BLaER1 treated with 17β-estradiol and CSF1 and Interleukin-3, amounts not matched to agents 10 nM and 100 nM (cell line): ENCODE measurements around the gene DNAH3.
"Not testable (repeated sequence)": the region's sequence is repeated elsewhere in the genome, so short reads cannot be mapped to it uniquely, and the experiment has no call there.

Source experiments
- H3K27ac ChIP-seq, 11 experiments: shearing (Covaris generic); formaldehyde crosslinking; 2 replicates each; pipeline ENCODE4 v1.8.1; 2022
- H3K27me3 ChIP-seq, 11 experiments: shearing (Covaris generic); formaldehyde crosslinking; 2 replicates each; pipeline ENCODE4 v1.8.1; 2022
- H3K36me3 ChIP-seq, 11 experiments: shearing (Covaris generic); formaldehyde crosslinking; 2 replicates each; pipeline ENCODE4 v1.8.1; 2022
- H3K4me1 ChIP-seq, 10 experiments: shearing (Covaris generic); formaldehyde crosslinking; 2 replicates each; pipeline ENCODE4 v1.8.1; 2022
- H3K4me2 ChIP-seq, 11 experiments: shearing (Covaris generic); formaldehyde crosslinking; 2 replicates each; pipeline ENCODE4 v1.8.1; 2022
- H3K4me3 ChIP-seq, 10 experiments: shearing (Covaris generic); formaldehyde crosslinking; 2 replicates each; pipeline ENCODE4 v1.8.1; 2022
- H3K9ac ChIP-seq, 11 experiments: shearing (Covaris generic); formaldehyde crosslinking; 2 replicates each; pipeline ENCODE4 v1.8.1; 2022
- H3K9me3 ChIP-seq, 11 experiments: shearing (Covaris generic); formaldehyde crosslinking; replicated peaks in 1 of 11; 2 replicates each; pipeline ENCODE4 v1.8.1; 2022
- H4K20me1 ChIP-seq, 11 experiments: shearing (Covaris generic); formaldehyde crosslinking; 2 replicates each; pipeline ENCODE4 v1.8.1; 2022
- Cebpa-rat ChIP-seq, 11 experiments: shearing (Covaris generic); IDR thresholded peaks; 2 replicates each; pipeline ENCODE4 v1.8.1; 2022

The DNAH3 gene

DNA sequence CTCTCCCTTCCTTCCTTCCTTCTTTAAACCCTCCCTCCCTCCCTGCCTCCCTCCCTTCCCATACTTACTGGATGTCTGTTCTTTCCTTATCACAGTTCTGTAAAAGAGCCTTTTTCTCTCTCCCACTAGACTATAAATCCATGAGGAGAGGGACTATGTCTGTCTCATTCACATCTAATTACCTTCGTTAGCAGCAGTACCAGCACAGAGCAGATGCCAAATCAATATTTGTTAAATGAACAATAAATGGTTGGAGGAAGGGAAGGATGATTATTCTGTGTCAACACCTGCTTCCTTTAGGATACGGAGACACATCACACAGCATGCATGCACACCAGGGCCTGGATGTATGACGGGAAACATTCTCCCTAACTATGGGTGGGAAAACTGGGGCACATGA, 94.2 kb downstream of the DNAH3 start:
- TF ChIP-seq Cebpa-rat (IDR thresholded peaks at IDR 0.05) = no peak
- Histone ChIP-seq H3K9ac (no peak overlapping the region), H3K4me3 (no peak overlapping the region), H3K36me3 (no peaks in the 10 kb centered on the region), H3K4me1 (no peaks in the 10 kb centered on the region), H3K27me3 (no peaks in the 10 kb centered on the region), H4K20me1 (no peaks in the 10 kb centered on the region), H3K9me3 (no peaks in the 10 kb centered on the region), H3K4me2 (no peak overlapping the region), H3K27ac (no peak overlapping the region)

GRCh38 chr16:21055738-21056137, 94.9 kb downstream of the DNAH3 start:
- not testable (repeated sequence) for H3K4me2 ChIP-seq, H3K9me3 ChIP-seq, H3K27me3 ChIP-seq, H3K4me3 ChIP-seq, H3K27ac ChIP-seq, H3K36me3 ChIP-seq, H4K20me1 ChIP-seq, H3K9ac ChIP-seq, H3K4me1 ChIP-seq

- no peak overlapping the region for H3K9ac ChIP-seq
- H3K27me3 ChIP-seq = no peaks in the 10 kb centered on the region
- no peaks in the 10 kb centered on the region for H3K4me1 ChIP-seq
- H3K4me2 ChIP-seq = no peak overlapping the region
- no peaks in the 10 kb centered on the region for H4K20me1 ChIP-seq
- TF ChIP-seq Cebpa-rat (IDR thresholded peaks at IDR 0.05) = no peak
- no peaks in the 10 kb centered on the region for H3K36me3 ChIP-seq
- no peak overlapping the region for H3K4me3 ChIP-seq
- no peak overlapping the region for H3K27ac ChIP-seq
- no peaks in the 10 kb centered on the region for H3K9me3 ChIP-seq
Measured at GRCh38 chr16:21053590-21053989, 97.1 kb downstream of the DNAH3 start.

GRCh38 chr16:21048091-21048912, 102.3 kb downstream of the DNAH3 start:
- H3K27ac ChIP-seq, H3K4me2 ChIP-seq, H4K20me1 ChIP-seq, H3K36me3 ChIP-seq, H3K9ac ChIP-seq, H3K27me3 ChIP-seq, H3K9me3 ChIP-seq, H3K4me1 ChIP-seq, H3K4me3 ChIP-seq: not testable (repeated sequence)

GRCh38 chr16:21038197-21038596, 112.4 kb downstream of the DNAH3 start:
- no peaks in the 10 kb centered on the region for H3K4me1 ChIP-seq
- H3K4me3 ChIP-seq = no peak overlapping the region

DNA sequence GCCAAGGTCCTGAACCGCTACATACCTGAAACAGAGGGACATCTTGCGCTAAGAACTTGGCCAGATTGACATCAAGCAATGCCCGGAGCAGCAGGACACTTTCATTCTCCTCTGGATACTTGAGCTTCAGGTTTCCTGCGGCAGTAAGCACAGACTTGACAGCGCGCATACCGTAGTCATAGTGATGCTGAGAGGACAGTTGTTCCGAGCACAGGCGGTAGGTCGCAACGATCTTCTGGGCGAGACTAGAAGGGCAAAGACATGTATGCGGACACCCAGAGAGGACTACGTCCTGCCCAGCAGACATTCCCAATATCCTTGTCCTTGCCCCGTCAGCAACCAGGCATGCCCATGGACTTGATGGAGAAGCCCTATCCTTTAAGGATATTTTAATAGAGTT, 112.9 kb downstream of the DNAH3 start:
- Histone ChIP-seq H3K4me3 (no peak overlapping the region), H3K27me3 (no peaks in the 10 kb centered on the region), H3K9me3 (0 out of 22 replicates have a peak, but pooled peaks cover 0 to 5% (median 0%) of the 10 kb centered on the region in 11 experiments), H3K4me2 (no peak overlapping the region), H3K4me1 (no peaks in the 10 kb centered on the region), H3K36me3 (no peaks in the 10 kb centered on the region), H3K9ac (no peak overlapping the region), H4K20me1 (no peaks in the 10 kb centered on the region), H3K27ac (no peak overlapping the region)
- TF ChIP-seq Cebpa-rat (IDR thresholded peaks at IDR 0.05) = no peak

More at GRCh38 chr16:21038197-21038596, 112.4 kb downstream of the DNAH3 start:
- Histone ChIP-seq H3K27ac (no peak overlapping the region), H3K4me2 (no peak overlapping the region), H3K27me3 (no peaks in the 10 kb centered on the region), H3K9me3 (0 out of 22 replicates have a peak, but pooled peaks cover 0 to 5% (median 0%) of the 10 kb centered on the region in 11 experiments), H4K20me1 (no peaks in the 10 kb centered on the region), H3K9ac (no peak overlapping the region), H3K36me3 (no peaks in the 10 kb centered on the region)
- TF ChIP-seq Cebpa-rat (IDR thresholded peaks at IDR 0.05) = no peak

GRCh38 chr16:21037168-21037567, 113.5 kb downstream of the DNAH3 start:
- no peak overlapping the region for H3K4me3 ChIP-seq
- no peaks in the 10 kb centered on the region for H3K27me3 ChIP-seq
- no peak overlapping the region for H3K4me2 ChIP-seq
- no peaks in the 10 kb centered on the region for H3K4me1 ChIP-seq
- no peaks in the 10 kb centered on the region for H4K20me1 ChIP-seq
- H3K27ac ChIP-seq = no peak overlapping the region
- H3K9me3 ChIP-seq = 0 out of 22 replicates have a peak, but pooled peaks cover 0 to 3% (median 0%) of the 10 kb centered on the region in 11 experiments
- no peak for TF ChIP-seq Cebpa-rat (IDR thresholded peaks at IDR 0.05)
- no peak overlapping the region for H3K9ac ChIP-seq
- no peaks in the 10 kb centered on the region for H3K36me3 ChIP-seq

DNA sequence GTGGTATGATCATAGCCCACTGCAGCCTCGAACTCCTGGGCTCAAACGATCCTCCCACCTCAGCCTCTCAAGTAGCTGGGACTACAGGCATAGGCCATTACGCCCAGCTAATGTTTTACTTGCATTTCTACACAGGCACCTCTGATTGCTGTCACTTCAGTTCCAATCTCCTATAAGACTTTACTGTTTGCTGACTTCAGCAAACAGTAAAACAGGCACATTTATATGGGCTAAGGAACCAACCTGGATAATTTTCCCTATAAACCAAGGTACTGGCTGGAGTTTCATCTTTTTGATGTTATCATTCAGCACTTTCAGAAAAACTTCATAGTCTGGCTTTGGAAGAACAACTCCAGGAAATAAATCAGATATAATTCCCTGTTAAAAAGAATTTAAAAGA, 114.2 kb downstream of the DNAH3 start:
- Histone ChIP-seq H3K9ac (no peak overlapping the region), H3K4me3 (no peak overlapping the region), H3K4me1 (no peaks in the 10 kb centered on the region), H3K36me3 (no peaks in the 10 kb centered on the region), H4K20me1 (no peaks in the 10 kb centered on the region), H3K4me2 (no peak overlapping the region), H3K27ac (no peak overlapping the region), H3K27me3 (no peaks in the 10 kb centered on the region), H3K9me3 (no peaks in the 10 kb centered on the region)
- TF ChIP-seq Cebpa-rat (IDR thresholded peaks at IDR 0.05) = no peak

DNA sequence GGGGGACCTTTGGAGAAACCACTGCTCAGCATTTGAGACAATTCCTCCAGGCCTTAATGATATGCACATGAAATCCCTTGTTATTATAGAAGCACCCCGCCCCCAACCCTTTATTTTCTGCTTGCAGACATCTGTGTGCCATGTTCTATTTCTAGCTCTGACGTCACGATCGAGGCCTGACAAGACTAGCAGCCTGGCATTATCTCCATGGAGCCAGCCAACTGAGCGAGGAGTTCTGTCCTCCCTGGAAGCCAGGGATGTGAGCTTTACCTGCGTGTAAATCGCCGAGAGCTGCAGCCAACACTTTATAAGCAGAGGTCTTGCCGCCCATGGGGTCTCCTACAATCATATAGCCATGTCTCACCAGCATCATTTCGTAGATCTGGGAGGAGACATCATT, 116.9 kb downstream of the DNAH3 start:
- Histone ChIP-seq H3K27me3 (no peaks in the 10 kb centered on the region), H3K9me3 (no peaks in the 10 kb centered on the region), H3K4me2 (no peak overlapping the region), H3K9ac (no peak overlapping the region), H3K27ac (no peak overlapping the region), H3K4me1 (0 out of 20 replicates have a peak, but pooled peaks cover 0 to 3% (median 0%) of the 10 kb centered on the region in 10 experiments), H3K4me3 (no peak overlapping the region), H3K36me3 (no peaks in the 10 kb centered on the region), H4K20me1 (no peaks in the 10 kb centered on the region)
- no peak for TF ChIP-seq Cebpa-rat (IDR thresholded peaks at IDR 0.05)

GRCh38 chr16:21033264-21033663, 117.4 kb downstream of the DNAH3 start:
- Histone ChIP-seq H3K9me3 (no peaks in the 10 kb centered on the region), H3K36me3 (no peaks in the 10 kb centered on the region), H3K4me1 (0 out of 20 replicates have a peak, but pooled peaks cover 0 to 6% (median 0%) of the 10 kb centered on the region in 10 experiments), H3K4me2 (no peak overlapping the region), H3K27me3 (no peaks in the 10 kb centered on the region), H3K9ac (no peak overlapping the region), H3K27ac (no peak overlapping the region), H4K20me1 (no peaks in the 10 kb centered on the region), H3K4me3 (no peak overlapping the region)
- TF ChIP-seq Cebpa-rat (IDR thresholded peaks at IDR 0.05) = no peak
